Loucy (cell line): ENCODE results near the gene SLC15A1.

ENCODE experiments used
- H2AFZ ChIP-seq: fragments of 200-600 bp; sonication (generic); 2 replicates; pipeline ENCODE4 v1.6.0; 2016; ENCODE audit warnings: antibody characterized with exemption, mild to moderate bottlenecking, low read length, moderate library complexity
- H3F3A ChIP-seq: fragments of 200-600 bp; 2 replicates; pipeline ENCODE4 v1.6.0; 2016; ENCODE audit warnings: antibody characterized with exemption, low read depth, mild to moderate bottlenecking
- H3K27me3 ChIP-seq: fragments of 200-600 bp; sonication (generic); 2 replicates; pipeline ENCODE4 v1.6.1; 2014; ENCODE audit warnings: low read length, mild to moderate bottlenecking; ENCODE audit not compliant: insufficient read depth, poor library complexity, severe bottlenecking
- H3K36me3 ChIP-seq: fragments of 200-600 bp; sonication (generic); 2 replicates; pipeline ENCODE4 v1.6.1; 2016; ENCODE audit warnings: low read length; ENCODE audit not compliant: insufficient read depth
- H3K4me1 ChIP-seq: fragments of 200-600 bp; sonication (generic); 2 replicates; pipeline ENCODE4 v1.5.1; 2014; ENCODE audit warnings: low read length, mild to moderate bottlenecking; ENCODE audit not compliant: insufficient read depth, poor library complexity, severe bottlenecking
- H3K4me2 ChIP-seq: fragments of 200-600 bp; sonication (generic); 2 replicates; pipeline ENCODE4 v1.6.0; 2014; ENCODE audit warnings: antibody characterized with exemption, low read length, low read depth, mild to moderate bottlenecking; ENCODE audit not compliant: poor library complexity, severe bottlenecking
- H3K4me3 ChIP-seq: fragments of 200-600 bp; sonication (generic); 2 replicates; pipeline ENCODE4 v1.5.1; 2014; ENCODE audit warnings: low read length, mild to moderate bottlenecking, mixed read lengths; ENCODE audit not compliant: poor library complexity, severe bottlenecking
- H3K79me2 ChIP-seq: fragments of 200-600 bp; sonication (generic); 2 replicates; pipeline ENCODE4 v1.6.1; 2014; ENCODE audit warnings: low read length; ENCODE audit not compliant: insufficient read depth
- H3K9ac ChIP-seq: fragments of 200-600 bp; sonication (generic); 2 replicates; pipeline ENCODE4 v1.6.0; 2014; ENCODE audit warnings: mild to moderate bottlenecking, low read depth, low read length, moderate library complexity; ENCODE audit not compliant: poor library complexity, severe bottlenecking
- H3K9me2 ChIP-seq: fragments of 200-600 bp; sonication (generic); replicated peaks from 2 replicates; pipeline ENCODE4 v1.6.1; 2016; ENCODE audit warnings: low read depth, low read length, mixed read lengths
- H3K9me3 ChIP-seq: fragments of 200-600 bp; sonication (generic); 2 replicates; pipeline ENCODE4 v1.6.1; 2014; ENCODE audit warnings: mild to moderate bottlenecking, antibody characterized with exemption, low read length, low read depth; ENCODE audit not compliant: insufficient read depth
- H4K20me1 ChIP-seq: fragments of 200-600 bp; sonication (generic); 2 replicates; pipeline ENCODE4 v1.6.0; 2014; ENCODE audit warnings: antibody characterized with exemption, low read length, mild to moderate bottlenecking; ENCODE audit not compliant: insufficient read depth, poor library complexity, severe bottlenecking
- EZH2phosphoT487 ChIP-seq: fragments of 200-600 bp; IDR thresholded peaks from 2 replicates; pipeline ENCODE4 v1.6.1; 2018; ENCODE audit warnings: antibody characterized with exemption, mild to moderate bottlenecking, moderate library complexity, borderline replicate concordance
- TF ChIP-seq, protein P1 (sequence below): fragments of 200-600 bp; sonication (generic); conservative IDR thresholded peaks from 2 replicates; pipeline ENCODE4 v1.5.1; 2014; ENCODE audit warnings: mild to moderate bottlenecking, antibody characterized with exemption, low read length

Gene SLC15A1

DNA sequence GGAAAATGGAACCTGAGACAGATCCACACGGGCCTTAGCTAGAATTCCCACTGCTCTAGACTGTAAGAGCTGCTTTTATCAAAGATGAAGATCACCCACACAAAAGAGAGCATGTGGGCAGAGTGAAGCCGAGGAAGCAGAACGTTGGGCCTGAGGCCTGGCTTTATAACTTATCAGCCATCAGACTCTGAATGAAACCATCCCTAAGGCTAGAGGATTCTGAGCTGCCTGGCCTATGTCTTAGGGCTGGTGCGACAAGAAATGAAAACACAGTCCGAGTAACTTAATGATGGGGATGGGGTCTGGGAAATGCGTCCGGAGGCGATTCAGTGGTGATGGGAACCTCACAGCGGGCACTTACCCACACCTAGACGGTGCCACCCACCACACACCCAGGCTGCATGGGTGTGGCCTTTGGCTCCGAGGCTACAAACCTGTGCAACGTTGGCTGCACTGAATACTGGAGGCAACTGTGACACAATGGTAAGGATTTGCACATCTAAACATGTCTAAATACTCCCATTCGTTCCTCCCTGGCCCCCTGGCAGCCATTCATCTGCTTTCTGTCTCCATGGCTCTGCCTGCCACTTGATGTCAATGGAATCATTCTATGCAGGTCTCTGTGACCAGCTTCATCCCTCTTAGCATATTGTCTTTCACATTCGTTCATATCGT is 62.0 kb downstream of the SLC15A1 start:
- no peaks in the 10 kb centered on the region for H4K20me1 ChIP-seq
- no peak for TF ChIP-seq EZH2phosphoT487
- TF ChIP-seq, protein P1, sequence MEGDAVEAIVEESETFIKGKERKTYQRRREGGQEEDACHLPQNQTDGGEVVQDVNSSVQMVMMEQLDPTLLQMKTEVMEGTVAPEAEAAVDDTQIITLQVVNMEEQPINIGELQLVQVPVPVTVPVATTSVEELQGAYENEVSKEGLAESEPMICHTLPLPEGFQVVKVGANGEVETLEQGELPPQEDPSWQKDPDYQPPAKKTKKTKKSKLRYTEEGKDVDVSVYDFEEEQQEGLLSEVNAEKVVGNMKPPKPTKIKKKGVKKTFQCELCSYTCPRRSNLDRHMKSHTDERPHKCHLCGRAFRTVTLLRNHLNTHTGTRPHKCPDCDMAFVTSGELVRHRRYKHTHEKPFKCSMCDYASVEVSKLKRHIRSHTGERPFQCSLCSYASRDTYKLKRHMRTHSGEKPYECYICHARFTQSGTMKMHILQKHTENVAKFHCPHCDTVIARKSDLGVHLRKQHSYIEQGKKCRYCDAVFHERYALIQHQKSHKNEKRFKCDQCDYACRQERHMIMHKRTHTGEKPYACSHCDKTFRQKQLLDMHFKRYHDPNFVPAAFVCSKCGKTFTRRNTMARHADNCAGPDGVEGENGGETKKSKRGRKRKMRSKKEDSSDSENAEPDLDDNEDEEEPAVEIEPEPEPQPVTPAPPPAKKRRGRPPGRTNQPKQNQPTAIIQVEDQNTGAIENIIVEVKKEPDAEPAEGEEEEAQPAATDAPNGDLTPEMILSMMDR, result no peak
- no peaks in the 10 kb centered on the region for H3K79me2 ChIP-seq

DNA sequence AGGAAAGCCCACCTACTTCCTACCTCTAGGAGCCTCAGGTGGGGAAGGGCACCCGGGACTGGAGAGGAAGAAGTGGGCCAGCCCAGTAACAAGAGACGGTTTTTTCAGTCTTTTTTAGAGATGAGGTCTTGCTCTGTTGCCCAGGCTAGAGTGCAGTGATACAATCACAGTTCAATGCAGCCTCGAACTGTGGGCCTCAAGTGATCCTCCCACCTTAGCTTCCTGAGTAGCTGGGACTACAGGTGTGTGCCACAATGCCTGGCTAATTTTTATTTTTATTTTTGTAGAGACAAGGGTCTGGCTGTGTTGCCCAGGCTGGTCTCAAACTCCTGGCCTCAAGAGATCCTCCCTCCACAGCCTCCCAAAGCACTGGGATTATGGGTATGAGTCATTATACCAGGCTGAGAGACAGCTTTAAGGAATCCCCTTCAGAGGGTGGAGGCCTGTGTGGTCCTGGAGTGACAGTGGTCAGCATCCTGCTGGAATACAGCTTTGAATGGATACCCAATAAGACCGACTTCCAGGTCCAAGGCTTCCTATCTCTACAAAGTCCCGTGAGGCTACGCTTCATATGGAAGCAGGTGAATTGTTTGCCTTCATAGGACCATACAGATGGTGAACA is 63.0 kb downstream of the SLC15A1 start:
- H3F3A ChIP-seq, result no peaks in the 10 kb centered on the region
- H4K20me1 ChIP-seq, result no peaks in the 10 kb centered on the region
- H3K27me3 ChIP-seq, result no peaks in the 10 kb centered on the region
- no peaks in the 10 kb centered on the region for H3K4me1 ChIP-seq
- no peaks in the 10 kb centered on the region for H3K79me2 ChIP-seq
- H3K9ac ChIP-seq, result no peak overlapping the region
- no peak for TF ChIP-seq EZH2phosphoT487
- no peaks in the 10 kb centered on the region for H3K36me3 ChIP-seq
- no peak overlapping the region for H3K4me3 ChIP-seq
- no peak overlapping the region for H2AFZ ChIP-seq
- no peaks in the 10 kb centered on the region for H3K9me2 ChIP-seq
- H3K4me2 ChIP-seq, result no peak overlapping the region
- H3K9me3 ChIP-seq, result no peaks in the 10 kb centered on the region

More for the DNA sequence above, 62.0 kb downstream of the SLC15A1 start:
- no peak overlapping the region for H2AFZ ChIP-seq
- H3K27me3 ChIP-seq, result no peaks in the 10 kb centered on the region
- no peaks in the 10 kb centered on the region for H3F3A ChIP-seq
- no peaks in the 10 kb centered on the region for H3K9me3 ChIP-seq
- H3K9ac ChIP-seq, result no peak overlapping the region
- H3K9me2 ChIP-seq, result no peaks in the 10 kb centered on the region
- no peaks in the 10 kb centered on the region for H3K4me1 ChIP-seq
- H3K36me3 ChIP-seq, result no peaks in the 10 kb centered on the region
- H3K4me3 ChIP-seq, result no peak overlapping the region
- H3K4me2 ChIP-seq, result no peak overlapping the region

DNA sequence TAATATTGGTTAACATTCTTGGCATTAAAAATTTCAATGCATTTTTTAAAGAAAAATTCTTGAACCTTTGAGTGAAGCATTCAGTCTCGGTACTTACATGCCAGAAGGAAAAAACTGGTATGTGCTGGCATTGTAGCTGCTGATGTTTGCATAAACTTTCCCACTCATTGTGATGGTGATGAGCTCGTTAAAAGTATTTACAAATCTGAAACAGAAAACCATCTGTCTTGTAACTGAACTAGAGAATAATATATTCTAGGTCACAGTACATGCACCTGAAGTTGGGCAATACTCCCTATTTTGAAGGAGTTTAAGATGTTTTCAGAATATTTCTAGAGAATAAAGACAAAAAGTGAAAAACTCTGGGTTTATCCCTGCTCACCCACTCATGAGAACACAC is 64.1 kb downstream of the SLC15A1 start:
- Histone ChIP-seq H3F3A (no peaks in the 10 kb centered on the region), H3K9ac (no peak overlapping the region), H4K20me1 (no peaks in the 10 kb centered on the region), H3K4me1 (no peaks in the 10 kb centered on the region), H3K4me3 (no peak overlapping the region), H3K36me3 (no peaks in the 10 kb centered on the region), H3K4me2 (no peak overlapping the region), H2AFZ (no peak overlapping the region), H3K79me2 (no peaks in the 10 kb centered on the region), H3K9me2 (no peaks in the 10 kb centered on the region), H3K27me3 (no peaks in the 10 kb centered on the region), H3K9me3 (no peaks in the 10 kb centered on the region)
- no peak for TF ChIP-seq EZH2phosphoT487
- TF ChIP-seq, protein P1, result no peak

DNA sequence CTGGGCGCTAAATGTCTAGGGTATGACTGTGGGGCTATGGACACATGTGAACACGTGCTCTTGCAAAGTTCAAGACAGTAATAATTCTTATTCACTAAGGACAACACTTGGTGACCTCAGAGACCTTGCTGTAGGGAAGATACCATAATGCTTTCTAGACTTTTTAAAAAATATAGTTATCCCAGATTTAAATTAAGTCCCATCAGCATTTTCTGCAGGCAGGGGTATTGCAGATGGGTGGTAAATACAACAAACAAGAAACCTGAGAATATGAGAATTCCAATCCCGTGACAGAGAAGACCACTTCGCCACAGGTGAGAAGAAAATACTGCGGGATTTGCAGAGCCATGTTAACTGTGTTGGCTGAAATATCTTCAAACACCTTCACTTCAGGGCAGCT is 65.2 kb downstream of the SLC15A1 start:
- Histone ChIP-seq H3K4me3 (no peak overlapping the region), H3K36me3 (no peaks in the 10 kb centered on the region), H3K27me3 (no peaks in the 10 kb centered on the region), H3K79me2 (no peaks in the 10 kb centered on the region), H3K9ac (no peak overlapping the region), H4K20me1 (no peaks in the 10 kb centered on the region), H3K9me3 (no peaks in the 10 kb centered on the region), H3K4me2 (no peak overlapping the region), H2AFZ (no peak overlapping the region), H3K9me2 (no peaks in the 10 kb centered on the region), H3K4me1 (no peaks in the 10 kb centered on the region), H3F3A (no peaks in the 10 kb centered on the region)
- TF ChIP-seq, protein P1, result no peak
- no peak for TF ChIP-seq EZH2phosphoT487
